Tibial nerve (tissue), 3 donors: ENCODE measurements around the gene CLEC16A.

Source experiments
- CTCF ChIP-seq, 5 experiments: fragments of 200-600 bp in 3 of 5; fragments of 450-650 bp in 2 of 5; sonication (generic) in 3 of 5; IDR thresholded peaks; one replicate each; pipeline ENCODE4 v1.5.1; 2016 to 2019; ENCODE audit warnings: antibody characterized with exemption in 5 of 5, mild to moderate bottlenecking in 3 of 5, moderate library complexity in 2 of 5
- POLR2A ChIP-seq, 2 donors: fragments of 450-650 bp; IDR thresholded peaks; one replicate each; pipeline ENCODE4 v1.6.1; 2017; ENCODE audit warnings: antibody characterized with exemption in 2 of 2, mild to moderate bottlenecking in 2 of 2, moderate library complexity in 2 of 2

GRCh38 chr16:10941127-10941933 lies 3.0 kb upstream of the CLEC16A start:
- TF ChIP-seq CTCF (IDR thresholded peaks at IDR 0.05), result no peak
- TF ChIP-seq POLR2A (IDR thresholded peaks at IDR 0.05), result no peak
